Duodenal mucosa (tissue), 2 donors: ENCODE measurements around the gene SLCO2A1.

Experiments used
- H3K27ac ChIP-seq: one replicate; pipeline ENCODE4 v1.7.0; 2013; ENCODE audit warnings: low read depth, low read length
- H3K27me3 ChIP-seq, 2 donors: one replicate each; pipeline ENCODE4 v1.7.0; 2013; ENCODE audit warnings: low read length in 2 of 2, control low read depth in 1 of 2; ENCODE audit not compliant: insufficient read depth in 2 of 2, control insufficient read depth in 1 of 2
- H3K36me3 ChIP-seq, 2 donors: one replicate each; pipeline ENCODE4 v1.7.0; 2013; ENCODE audit warnings: low read length in 2 of 2, control low read depth in 1 of 2; ENCODE audit not compliant: insufficient read depth in 2 of 2, control insufficient read depth in 1 of 2
- H3K4me1 ChIP-seq, 2 donors: one replicate each; pipeline ENCODE4 v1.7.0; 2013; ENCODE audit warnings: low read length in 2 of 2, control low read depth in 1 of 2; ENCODE audit not compliant: insufficient read depth in 2 of 2, control insufficient read depth in 1 of 2
- H3K4me3 ChIP-seq, 2 donors: one replicate each; pipeline ENCODE4 v1.7.0; 2013; ENCODE audit warnings: low read length in 2 of 2, low read depth in 1 of 2
- H3K9ac ChIP-seq, 2 donors: one replicate each; pipeline ENCODE4 v1.7.0; 2013; ENCODE audit warnings: low read length in 2 of 2, low read depth in 1 of 2
- H3K9me3 ChIP-seq, 2 donors: one replicate each; pipeline ENCODE4 v1.7.0; 2013; ENCODE audit warnings: low read length in 2 of 2, control low read depth in 1 of 2; ENCODE audit not compliant: control insufficient read depth in 1 of 2

The SLCO2A1 gene

DNA sequence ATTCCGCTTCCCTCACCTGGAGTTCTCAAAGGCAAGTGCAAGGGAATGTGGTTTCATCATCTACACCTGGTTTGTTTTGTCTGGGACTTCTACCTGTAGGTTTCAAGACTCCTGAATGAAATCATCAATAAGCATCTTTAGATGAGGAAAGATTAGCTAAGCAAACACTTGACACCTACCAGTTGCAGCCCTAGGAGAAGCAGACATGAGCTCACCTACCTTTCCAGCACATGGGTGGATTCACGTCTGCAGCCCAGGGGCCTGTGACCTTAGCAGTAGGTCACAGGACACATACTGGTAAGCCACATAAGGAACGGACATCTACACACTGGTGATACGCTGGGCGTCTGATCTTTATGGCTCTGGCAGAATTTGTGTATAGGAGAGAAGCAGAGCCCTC, 26.7 kb downstream of the SLCO2A1 start:
- Histone ChIP-seq H3K9me3 (no peaks in the 10 kb centered on the region), H3K27ac (no peak overlapping the region), H3K4me1 (peaks cover 0 to 6% of the 10 kb centered on the region in 2 donors), H3K36me3 (no peaks in the 10 kb centered on the region), H3K4me3 (no peak overlapping the region), H3K27me3 (no peaks in the 10 kb centered on the region), H3K9ac (no peak overlapping the region)

- no peak overlapping the region for H3K9ac ChIP-seq
- no peaks in the 10 kb centered on the region for H3K9me3 ChIP-seq
- H3K4me3 ChIP-seq = no peak overlapping the region
- H3K36me3 ChIP-seq = no peaks in the 10 kb centered on the region
- H3K4me1 ChIP-seq = peaks cover 0 to 6% of the 10 kb centered on the region in 2 donors
- H3K27ac ChIP-seq = no peak overlapping the region
- no peaks in the 10 kb centered on the region for H3K27me3 ChIP-seq
Measured at GRCh38 chr3:134002306-134002705, 27.4 kb downstream of the SLCO2A1 start.

DNA sequence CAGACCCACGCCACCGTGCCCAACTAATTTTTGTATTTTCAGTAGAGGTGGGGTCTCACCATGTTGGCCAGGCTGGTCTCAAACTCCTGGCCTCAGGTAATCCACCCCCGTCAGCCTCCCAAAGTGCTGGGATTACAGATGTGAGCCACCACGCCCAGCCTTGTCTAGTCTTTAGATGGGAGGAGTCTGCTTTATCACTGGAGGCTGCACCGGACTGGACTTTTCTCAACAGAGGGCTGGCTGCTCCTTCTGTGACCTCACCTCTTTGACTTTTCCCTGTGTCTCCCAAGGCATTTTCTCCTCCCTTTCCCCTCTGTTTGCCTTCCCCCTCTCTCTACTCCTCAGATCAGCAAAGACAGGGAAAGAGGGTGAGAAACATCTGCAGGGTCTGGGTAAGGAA, 28.5 kb downstream of the SLCO2A1 start:
- Histone ChIP-seq H3K4me1 (peaks cover 0 to 6% of the 10 kb centered on the region in 2 donors), H3K4me3 (no peak overlapping the region), H3K27me3 (no peaks in the 10 kb centered on the region), H3K27ac (no peak overlapping the region), H3K36me3 (no peaks in the 10 kb centered on the region), H3K9me3 (no peaks in the 10 kb centered on the region), H3K9ac (no peak overlapping the region)

- Histone ChIP-seq H3K27me3 (no peaks in the 10 kb centered on the region), H3K9ac (no peak overlapping the region), H3K9me3 (no peaks in the 10 kb centered on the region), H3K4me1 (peaks cover 0 to 6% of the 10 kb centered on the region in 2 donors), H3K27ac (no peak overlapping the region), H3K4me3 (no peak overlapping the region), H3K36me3 (no peaks in the 10 kb centered on the region)
Measured at GRCh38 chr3:133999891-134000685, 29.6 kb downstream of the SLCO2A1 start.

GRCh38 chr3:133998691-133999241, 31.0 kb downstream of the SLCO2A1 start:
- no peak overlapping the region for H3K9ac ChIP-seq
- H3K4me3 ChIP-seq = no peak overlapping the region

GRCh38 chr3:133997871-133998635, 31.7 kb downstream of the SLCO2A1 start:
- Histone ChIP-seq H3K4me3 (no peak overlapping the region), H3K36me3 (no peaks in the 10 kb centered on the region), H3K4me1 (peaks cover 0 to 6% of the 10 kb centered on the region in 2 donors), H3K9ac (no peak overlapping the region), H3K9me3 (no peaks in the 10 kb centered on the region), H3K27me3 (no peaks in the 10 kb centered on the region), H3K27ac (no peak overlapping the region)

More at GRCh38 chr3:133998691-133999241, 31.0 kb downstream of the SLCO2A1 start:
- H3K36me3 ChIP-seq = no peaks in the 10 kb centered on the region
- no peak overlapping the region for H3K27ac ChIP-seq
- H3K4me1 ChIP-seq = peaks cover 0 to 6% of the 10 kb centered on the region in 2 donors
- H3K9me3 ChIP-seq = no peaks in the 10 kb centered on the region
- H3K27me3 ChIP-seq = no peaks in the 10 kb centered on the region

DNA sequence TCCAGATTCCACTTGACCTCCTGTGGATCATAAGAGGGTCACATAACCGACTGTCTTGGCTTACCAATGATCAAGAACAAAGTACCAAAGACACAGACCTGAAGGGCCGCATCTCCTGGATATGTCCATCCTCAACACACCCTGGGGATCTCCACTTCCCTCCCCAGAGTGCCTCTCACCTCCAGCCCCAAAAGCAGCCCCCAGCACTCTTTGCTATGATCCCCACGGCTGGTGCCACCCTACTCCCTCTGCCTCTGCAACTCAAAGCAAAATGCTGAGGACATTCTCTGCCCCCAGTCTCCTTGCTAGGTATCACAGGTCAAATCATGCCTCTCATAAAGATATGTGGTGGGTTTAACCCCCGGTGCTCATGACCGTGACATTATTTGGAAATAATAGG, 32.7 kb downstream of the SLCO2A1 start:
- Histone ChIP-seq H3K9me3 (no peaks in the 10 kb centered on the region), H3K36me3 (no peaks in the 10 kb centered on the region), H3K4me1 (peaks cover 4 to 6% of the 10 kb centered on the region in 2 donors), H3K27me3 (no peaks in the 10 kb centered on the region), H3K9ac (no peak overlapping the region), H3K4me3 (no peak overlapping the region), H3K27ac (no peak overlapping the region)

GRCh38 chr3:133996251-133996661, 33.5 kb downstream of the SLCO2A1 start:
- Histone ChIP-seq H3K27ac (no peak overlapping the region), H3K4me1 (peaks cover under 1 to 7% of the 10 kb centered on the region in 2 donors), H3K9ac (no peak overlapping the region), H3K36me3 (no peaks in the 10 kb centered on the region), H3K27me3 (no peaks in the 10 kb centered on the region), H3K4me3 (no peak overlapping the region), H3K9me3 (no peaks in the 10 kb centered on the region)

- Histone ChIP-seq H3K27ac (no peak overlapping the region), H3K4me3 (no peak overlapping the region), H3K9ac (no peak overlapping the region), H3K36me3 (no peaks in the 10 kb centered on the region), H3K27me3 (no peaks in the 10 kb centered on the region), H3K9me3 (no peaks in the 10 kb centered on the region), H3K4me1 (peaks cover 0 to 7% of the 10 kb centered on the region in 2 donors)
Measured at GRCh38 chr3:133995264-133995663, 34.5 kb downstream of the SLCO2A1 start.
